GM21717 (cell line): ENCODE results near the gene KCNH4.
"Not testable (repeated sequence)": the region's sequence is repeated elsewhere in the genome, so short reads cannot be mapped to it uniquely, and the experiment has no call there.

Source experiments
- ATAC-seq: cut with Tn5 transposase; IDR thresholded peaks from one replicate; pipeline ENCODE4 v1.9.1; 2021; ENCODE audit warnings: mild to moderate bottlenecking, moderate library complexity; ENCODE audit not compliant: unreplicated experiment

KCNH4 gene

DNA sequence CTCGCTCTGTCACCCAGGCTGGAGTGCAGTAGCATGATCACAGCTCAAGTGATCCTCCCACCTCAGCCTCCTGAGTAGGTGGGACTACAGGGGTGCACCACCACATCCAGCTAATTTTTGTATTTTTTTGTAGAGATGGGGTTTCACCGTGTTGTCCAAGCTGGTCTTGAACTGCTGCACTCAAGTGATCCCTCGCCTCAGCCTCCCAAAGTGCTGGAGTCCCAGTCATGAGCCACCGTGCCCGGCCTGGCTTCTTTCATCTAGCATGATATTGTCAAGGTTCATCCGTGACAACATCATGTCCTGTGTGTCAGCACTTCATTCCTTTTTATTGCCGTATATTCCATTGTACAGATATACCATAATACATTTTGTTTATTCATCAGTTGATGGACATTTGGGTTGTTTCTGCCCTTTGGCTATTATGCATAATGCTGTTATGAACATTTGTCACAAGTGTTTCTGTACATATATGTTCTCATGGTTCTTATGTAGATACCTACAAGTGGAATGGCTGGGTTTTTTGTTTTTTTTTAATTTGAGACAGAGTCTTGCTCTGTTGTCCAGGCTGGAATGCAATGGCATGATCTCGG lies 16.7 kb upstream of the KCNH4 start:
- no peak for ATAC-seq

DNA sequence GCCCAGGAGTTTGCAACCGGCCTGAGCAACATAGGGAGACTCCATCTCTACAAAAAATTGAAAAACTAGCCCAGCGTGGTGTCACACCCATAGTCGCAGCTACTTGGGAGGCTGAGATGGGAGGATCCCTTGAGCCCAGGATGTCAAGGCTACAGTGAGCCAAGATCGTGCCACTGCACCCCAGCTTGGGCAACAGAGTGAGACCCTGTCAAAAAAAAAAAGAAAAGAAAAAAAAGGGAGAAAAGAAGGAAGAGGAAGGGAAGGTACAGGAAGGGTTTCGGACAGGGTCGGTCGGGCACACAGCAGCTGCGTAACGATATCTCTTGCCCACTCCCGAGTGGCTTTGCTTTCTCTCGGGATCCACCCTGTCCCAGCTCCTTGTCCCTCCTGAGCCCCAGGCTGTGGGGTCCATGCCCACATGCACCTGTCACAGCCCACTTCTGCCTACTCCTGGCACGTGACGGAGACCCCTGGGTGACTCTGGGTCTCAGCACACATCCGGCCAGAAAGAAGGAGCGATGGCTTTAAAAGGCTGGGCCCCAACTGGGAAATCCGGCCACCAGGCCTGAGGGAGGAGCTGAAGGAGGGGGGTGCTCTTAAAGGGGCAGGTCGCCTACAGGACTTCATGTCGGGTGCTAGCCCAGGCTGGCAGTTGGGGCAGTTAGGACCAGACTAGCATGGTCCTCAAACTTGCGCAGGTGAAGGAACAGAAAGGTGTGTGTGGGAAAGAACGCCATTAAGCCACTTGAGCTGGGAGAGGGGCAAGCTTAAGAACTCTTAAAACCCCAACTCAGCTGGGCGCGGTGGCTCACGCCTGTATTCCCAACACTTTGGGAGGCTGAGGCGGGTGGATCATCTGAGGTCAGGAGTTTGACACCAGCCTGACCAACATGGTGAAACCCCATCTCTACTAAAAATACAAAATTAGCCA lies 13.3 kb upstream of the KCNH4 start, which contains the start of gene GHDC:
Gene GHDC, minus strand, starts transcription at position 526 of the 931 bp plus-strand sequence. CDS start 913 bp downstream, outside the sequence.
- peak; percentile 81 for ATAC-seq

DNA sequence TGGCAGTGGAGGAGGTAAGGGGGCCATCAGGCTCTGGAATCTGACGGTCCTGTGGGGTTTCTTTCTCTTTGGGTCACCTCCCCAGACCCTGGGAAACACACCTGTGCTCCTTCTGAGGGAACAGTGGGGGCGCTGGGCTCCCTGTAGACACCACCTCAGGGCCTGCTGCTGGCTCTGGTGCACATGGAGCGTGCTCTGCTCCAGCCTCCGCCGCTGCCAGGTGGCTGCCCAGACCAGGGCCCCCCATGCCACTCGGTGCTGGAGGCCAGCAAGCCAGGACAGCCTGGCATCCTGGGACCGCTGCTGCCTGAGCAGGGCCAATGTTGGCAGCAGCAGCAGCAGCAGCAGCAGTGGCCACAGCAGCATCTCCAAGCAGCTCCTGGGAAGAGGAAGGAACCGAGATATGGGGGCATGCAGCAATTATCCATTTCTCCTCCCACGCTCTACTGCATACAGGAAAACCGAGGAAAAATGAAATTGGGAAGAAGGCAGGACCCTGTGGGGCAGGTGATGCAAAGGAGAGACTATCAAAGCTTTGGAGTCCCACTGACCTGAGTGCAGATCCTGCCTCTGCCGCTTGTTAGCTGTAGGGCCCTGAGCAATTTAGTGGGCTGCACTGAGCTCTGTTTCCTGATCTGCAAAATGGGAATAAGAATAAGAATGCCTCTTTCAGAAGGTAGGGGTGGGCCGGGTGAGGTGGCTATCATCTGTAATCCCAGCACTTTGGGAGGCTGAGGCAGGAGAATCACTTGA lies 12.4 kb upstream of the KCNH4 start:
- ATAC-seq = no peak

DNA sequence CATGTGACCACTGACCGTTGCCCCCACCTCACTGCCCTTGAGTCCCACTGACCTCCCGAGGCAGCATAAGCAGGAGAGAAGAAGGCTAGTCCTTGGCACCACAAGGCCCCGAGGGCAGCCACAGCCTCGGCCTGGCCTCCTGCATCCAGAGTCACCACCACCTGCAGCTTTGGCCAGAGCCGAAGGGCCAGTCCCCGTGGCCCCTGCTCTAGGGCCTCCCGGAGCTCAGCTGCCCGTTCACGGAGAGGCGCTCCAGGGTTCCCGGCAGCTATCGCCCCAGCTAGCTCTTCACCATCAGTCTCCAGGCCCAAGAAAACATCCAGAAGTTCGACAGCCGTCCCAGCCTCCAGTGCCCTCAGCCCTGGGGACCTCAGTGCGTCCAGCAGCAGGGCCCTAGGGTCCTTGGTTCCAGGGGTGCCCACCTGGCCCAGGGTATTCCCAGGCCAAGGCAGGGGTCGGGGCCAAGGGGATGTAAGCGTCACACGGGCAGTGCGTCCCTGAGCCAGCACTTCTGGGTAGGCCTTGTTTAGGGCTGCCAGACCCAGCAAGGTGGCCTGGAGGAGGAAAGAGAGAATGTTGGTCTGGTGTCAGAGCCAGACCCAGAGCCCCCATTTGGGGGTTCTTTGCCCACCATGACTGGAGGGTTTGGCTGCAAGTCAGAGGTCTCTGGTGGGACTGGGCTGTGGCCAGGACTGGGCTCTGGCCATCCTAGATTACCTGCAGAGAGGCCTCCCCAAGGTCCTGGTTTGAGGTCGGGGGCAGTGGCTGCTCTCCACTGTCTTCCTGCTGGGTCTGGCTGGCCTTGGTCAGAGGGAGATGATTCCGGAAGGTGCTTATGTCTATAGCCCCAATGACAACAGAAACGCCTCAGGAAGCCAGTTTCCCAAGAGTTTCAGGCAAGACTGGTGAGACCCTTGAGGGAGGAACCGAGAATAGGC lies 11.5 kb upstream of the KCNH4 start:
- ATAC-seq = no peak

DNA sequence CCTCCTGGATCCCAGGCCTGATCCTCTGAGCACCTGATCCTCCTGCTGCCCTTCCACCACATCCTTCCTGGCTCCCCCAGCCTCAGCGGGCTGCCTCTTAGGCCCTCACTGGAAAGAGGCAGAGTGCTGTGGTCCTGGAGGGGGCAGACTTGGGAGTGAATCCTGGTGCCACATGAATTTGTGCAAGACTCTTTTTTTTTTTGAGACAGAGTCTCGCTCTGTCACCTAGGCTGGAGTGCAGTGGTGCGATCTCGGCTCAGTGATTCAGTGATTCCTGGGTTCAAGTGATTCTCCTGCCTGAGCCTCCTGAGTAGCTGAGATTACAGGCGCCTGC lies 10.3 kb upstream of the KCNH4 start:
- no peak for ATAC-seq

DNA sequence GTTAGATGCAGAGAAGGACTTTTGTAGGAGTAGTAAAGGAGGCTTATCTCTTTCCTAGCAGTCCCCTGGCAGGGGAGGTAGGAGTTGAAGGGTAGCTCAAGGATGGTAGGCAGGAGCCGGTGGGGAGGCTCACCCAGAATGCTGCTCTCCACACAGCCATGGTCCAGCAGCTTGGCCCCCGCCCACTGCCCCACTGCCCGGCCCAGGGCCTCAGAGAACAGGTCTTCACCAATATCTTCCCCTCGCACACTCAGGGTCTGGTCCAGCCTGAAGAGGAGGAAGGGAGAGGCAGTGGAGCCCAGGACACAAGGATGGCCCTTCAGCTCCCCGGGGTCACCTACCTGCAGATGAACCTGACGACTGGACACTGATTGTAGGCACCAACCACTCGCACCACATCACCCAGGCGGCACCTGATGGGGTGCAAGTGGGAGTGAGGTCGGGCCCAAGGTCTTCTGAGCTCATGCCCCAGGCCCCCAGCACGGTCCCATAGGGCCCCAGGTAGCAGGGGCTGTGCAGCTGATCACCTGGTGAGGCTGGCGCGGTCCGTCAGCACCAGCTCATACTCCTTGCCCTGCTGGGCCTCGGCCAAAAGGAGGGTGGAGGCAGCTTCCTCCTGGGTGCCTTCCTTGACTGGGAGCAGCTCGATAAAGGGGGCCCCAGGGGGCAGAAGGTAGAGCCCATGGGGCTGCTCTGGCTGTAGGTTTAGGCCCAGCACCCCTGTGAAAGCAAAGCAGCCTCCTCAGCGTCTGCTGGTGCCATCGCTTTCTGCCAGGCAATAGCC lies 9.7 kb upstream of the KCNH4 start:
- no peak for ATAC-seq

DNA sequence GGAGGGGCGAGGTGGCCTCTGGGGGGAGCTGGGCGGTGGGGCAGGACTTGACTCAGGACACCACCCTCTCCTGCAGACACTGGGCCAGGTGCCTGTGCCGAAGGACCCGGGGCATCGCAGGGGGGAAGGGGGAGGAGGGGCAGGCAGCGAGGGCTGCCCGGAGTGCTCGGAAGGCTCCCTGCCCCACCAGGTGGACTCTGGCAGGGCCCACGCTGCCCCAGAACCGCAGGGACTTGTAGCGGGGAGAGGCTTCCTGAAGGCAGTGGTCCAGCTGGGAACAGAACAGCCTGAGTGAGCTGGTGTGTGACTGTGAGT lies 8.7 kb upstream of the KCNH4 start:
- no peak for ATAC-seq

DNA sequence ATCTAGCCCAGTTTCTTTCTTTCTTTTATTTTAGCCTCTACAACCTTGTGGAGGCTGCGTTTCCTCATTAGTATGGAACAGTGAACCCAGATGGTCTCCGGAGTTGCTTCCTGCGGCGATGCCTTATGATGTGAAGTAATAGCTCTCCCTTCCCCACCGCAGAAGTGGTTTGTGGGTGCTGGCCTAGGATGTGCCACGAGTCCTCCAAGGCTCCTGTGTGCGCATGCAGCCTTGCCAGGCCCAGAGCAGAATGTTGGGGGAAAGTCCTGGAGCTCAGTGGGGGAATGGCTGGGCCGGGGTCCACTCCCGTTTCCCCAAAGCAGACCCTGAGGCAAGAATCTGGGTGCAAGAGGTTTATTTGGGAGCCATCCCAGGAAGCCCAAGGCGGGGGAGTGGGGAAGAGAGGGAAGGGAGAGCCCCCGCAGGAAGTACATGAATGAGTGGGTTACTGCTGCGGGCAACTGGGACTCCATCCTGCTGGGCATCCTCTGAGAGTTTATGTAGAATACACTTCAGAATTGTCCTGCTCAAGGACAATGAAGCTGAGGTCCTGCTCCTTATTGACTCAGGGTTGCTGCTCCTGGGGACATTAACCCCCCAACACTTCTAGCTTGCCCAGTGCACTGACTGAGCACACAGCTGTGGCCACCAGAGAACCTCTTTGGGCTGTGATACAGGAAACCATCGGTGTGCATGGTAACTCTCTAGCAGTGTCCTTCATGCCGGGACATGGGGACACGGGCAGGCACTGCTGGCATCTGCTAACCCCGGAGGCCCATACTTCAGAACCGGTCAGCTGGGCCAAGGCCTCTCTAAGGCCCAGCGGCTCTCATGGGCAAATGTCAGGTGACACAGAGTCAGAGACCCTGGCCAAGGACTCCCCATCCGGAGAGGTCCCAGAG lies 8.1 kb upstream of the KCNH4 start:
- ATAC-seq = no peak

DNA sequence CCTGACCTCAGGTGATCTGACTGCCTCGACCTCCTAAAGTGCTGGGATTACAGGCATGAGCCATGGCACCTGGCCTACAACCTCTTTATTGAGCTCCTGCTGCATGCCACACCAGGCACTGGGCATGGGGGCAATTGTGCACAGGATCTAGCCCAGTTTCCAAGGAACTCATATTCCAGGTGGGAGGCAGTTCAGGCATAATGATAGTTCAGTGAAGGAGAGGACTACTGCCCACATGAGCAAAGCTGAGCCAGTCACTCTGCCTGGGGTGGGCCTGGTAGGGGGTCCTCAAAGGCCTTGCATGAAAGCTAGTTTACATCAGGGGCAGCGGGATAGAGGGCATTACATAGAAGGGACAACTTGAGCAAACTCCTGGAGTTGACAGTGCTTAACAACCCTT lies 6.9 kb upstream of the KCNH4 start:
- ATAC-seq = no peak

DNA sequence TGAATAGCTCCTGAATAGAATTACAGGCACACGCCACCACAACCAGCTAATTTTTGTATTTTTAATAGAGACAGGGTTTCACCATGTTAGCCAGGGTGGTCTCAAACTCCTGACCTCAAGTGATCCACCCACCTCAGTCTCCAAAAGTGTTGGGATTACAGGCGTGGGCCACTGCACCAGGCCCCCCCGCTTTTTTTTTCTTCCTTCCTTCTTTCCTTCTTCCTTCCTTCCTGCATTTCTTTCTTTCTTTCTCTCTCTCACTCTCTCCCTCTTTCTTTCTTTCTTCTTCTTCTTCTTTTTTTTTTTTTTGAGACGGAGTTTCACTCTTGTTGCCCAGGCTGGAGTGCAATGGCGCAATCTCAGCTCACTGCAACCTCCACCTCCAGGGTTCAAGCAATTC lies 5.2 kb upstream of the KCNH4 start:
- not testable (repeated sequence) for ATAC-seq

DNA sequence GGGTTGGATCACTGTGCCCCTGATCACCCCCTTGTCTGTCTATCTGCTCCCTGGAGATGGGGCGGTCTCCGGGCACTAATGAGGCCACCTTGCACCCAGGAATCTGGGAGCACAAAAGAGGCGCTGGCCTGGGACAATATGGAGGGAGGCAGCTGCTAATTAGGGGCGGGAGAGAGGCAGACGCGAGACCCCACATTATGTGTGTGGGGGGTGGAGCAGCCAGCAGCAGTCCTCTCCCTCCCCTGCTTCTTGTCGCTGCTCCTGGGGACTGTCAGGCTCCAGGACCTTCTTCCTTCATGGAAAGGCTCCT lies 4.6 kb upstream of the KCNH4 start:
- ATAC-seq = no peak

DNA sequence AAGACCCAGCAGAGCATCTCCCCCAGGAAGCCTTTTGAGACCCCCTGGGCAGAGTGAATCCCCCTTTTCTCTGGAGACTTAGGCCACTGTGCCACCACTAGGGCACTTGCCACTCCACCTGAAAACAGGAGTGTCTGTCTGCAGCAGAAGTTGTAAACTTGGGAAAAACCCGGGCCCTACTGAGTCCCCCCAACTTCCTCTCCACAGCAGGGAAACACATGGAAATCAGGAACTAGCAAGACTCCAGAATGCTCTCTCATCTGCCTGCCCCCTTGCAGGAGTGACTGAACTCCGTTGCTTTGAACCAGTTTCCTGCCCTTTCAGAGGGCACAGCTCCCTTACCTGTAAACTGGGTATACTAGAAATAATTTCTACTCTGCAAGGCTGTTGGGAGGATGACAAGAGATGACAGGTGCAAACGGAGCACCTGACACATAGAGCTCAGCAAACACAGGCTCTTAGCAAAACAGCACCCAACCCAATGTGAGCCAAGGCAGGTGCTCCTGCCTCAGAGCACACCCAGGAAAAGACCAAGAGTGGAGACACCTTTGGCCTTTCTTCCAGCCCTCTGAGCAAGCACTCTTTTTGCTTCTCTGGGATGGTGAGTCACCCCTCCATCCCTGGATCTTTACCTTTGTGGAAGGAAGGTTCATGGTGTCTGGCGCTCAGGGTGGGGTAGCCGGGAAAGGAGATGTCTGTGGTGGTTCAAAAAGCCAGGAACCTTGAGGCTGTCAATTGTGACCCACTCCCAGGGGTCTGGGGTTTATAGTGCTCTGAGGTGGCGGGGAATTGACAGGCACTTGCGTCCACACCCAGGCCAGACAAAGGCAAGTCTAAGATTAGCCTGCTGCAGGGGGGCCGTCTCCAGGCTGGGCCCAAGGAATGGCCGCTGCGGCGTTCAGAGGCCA lies 4.0 kb upstream of the KCNH4 start, which contains the start of gene HCRT:
Gene HCRT, minus strand, starts transcription at position 740 of the 908 bp plus-strand sequence. Its CDS starts 87 bp downstream, at position 653.
- ATAC-seq = no peak

DNA sequence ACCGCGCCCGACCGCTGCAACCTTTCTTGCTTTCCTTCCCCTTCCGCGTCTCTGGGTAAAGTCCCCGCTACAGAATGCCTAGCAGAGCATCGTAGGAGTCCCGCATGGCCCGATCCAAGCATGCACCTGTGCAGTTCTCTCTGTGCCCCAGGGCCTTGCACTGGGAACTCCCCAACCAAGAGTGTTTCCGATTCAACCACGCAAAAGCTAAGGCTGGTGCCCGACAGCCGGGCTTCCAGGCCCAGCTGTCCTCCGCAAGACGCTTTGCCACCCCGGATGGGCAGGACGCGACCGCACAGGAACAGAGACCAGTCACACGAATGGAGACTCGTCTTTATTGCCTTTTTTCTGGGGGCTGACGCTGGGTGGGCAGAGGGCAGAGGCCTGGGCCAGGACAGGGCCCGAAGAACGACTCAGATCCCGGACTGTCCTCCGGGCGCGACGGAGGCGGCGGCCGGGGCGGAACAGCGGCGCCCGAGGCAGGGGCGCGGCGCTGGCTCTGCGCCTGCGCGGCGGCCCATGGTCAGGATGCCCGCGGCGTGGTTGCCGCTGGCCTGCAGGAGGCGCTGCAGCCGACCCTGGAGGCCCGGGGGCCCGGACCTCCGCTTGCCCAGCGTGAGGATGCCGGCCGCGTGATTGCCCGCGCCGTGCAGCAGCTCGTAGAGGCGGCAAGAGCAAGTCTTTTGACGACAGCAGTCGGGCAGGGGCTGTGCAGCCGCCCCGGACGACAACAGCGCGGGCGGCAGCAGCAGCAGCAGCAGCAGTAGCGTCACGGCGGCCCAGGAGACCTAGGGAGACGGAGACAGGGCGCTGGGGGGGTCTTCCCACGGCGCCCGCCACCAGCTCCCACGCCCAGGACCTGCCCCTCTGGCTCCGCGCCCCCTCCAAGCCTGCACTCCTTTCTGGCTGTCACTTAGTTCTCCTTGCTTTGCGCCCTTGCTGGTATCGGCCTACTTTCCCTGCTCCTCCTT lies 3.1 kb upstream of the KCNH4 start:
- ATAC-seq = peak; percentile 44

DNA sequence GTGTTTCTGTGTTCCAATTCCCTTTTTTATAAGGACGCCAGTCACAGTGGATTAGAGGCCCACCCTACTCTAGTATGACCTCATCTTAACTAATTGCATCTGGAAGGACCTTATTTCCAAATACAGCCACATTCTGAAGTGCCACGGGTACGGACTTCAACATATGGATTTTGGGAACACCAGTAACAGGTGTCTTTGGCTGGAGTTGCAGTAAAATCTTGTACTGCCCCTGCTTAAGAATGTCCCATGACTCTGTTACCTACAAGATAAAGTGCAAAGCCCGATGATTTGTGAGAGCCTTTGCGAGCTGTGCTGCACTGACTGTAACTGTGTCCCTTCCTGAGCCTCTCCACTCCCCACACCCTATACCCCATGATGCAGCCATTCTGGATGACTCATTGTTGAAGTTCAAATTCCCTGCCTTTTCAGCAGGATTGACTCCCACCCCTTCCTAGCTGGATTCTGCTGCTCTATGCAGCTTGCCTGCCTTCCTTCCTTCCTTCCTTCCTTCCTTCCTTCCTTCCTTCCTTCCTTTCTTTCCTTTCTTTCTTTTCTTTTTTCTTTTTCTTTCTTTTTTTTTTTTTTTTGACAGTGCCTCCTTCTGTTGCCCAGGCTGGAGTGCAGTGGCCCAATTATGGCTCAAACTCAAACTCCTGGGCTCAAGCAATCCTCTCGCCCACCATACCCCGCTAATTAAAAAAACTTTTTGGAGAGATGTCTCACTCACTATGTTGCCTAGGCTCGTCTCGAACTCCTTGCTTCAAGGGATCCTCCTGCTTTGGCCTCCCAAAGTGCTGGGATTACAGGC lies 2.2 kb upstream of the KCNH4 start:
- ATAC-seq = no peak

DNA sequence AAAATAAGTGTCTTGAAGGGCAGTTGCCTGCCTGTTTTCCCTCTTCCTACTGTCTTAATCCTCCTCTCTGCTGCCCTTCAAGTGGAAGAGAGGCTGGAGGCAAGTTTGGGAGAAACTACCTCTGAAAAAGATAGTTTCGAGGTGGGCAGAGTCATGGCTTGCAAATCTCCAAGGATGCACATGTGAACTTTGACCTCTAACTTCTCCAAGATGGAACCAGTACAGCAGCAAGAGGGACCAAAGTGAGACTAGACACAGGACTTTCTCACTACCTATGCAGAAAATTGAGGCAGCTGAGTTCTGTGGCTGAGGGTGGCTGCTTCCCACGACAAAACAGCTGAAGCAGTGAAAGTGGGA lies 887 bp upstream of the KCNH4 start:
- ATAC-seq = no peak

DNA sequence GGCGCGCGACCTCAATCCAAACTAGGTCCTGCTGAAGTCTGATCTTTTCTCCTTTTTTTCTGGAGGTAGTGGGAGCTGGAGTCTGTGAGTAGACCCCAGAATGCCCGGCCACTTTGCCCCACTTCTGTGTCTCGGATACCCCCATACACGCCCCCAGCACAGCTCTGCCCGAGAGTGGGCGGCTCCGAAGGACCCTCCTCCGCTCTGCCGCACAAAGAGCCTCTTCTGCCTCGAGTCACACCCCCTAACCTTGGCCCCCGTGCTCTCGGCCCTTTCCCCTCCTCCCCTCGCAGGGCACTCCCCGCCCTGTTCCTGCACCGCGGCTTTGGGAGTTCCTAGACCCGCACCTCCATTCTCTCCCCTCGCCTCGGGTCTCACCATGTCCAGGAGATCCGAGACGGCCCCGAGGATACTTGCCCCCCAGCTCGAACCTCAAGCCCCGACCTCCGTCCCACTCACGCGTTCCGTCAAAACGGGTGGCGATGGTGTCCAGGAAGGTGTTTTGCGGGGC lies 476 bp downstream of the KCNH4 start:
- ATAC-seq = no peak
